ENCODE results near the gene ASPN. TPM values are rescaled to one million over a fixed set of nuclear protein-coding genes. Genes with fewer than 3 reads are reported as not detected.

The ASPN gene
- total RNA-seq = 0.78 and 3.3 TPM in 2 replicates

DNA sequence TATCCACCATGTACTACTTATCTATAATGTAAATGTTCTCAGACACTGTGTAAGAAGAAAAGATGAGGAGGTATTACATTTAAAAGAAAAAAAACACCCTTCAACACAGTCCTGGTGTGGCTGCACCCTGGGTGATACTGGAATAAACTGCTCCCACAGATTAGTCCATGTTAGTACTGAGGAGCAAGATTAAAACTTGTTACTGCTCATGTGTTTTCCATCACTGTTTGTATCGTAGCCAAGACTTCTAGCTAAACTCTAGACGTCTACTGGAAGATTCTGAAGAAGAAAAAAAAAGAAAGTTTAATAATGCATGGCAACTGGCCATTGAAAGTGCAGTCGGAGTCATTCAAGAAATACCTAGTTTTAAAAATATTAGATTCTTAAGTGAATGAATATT, at the start of gene ASPN:
Gene ASPN (minus strand): TSS at position 178 of the 400 bp plus-strand sequence.

DNA sequence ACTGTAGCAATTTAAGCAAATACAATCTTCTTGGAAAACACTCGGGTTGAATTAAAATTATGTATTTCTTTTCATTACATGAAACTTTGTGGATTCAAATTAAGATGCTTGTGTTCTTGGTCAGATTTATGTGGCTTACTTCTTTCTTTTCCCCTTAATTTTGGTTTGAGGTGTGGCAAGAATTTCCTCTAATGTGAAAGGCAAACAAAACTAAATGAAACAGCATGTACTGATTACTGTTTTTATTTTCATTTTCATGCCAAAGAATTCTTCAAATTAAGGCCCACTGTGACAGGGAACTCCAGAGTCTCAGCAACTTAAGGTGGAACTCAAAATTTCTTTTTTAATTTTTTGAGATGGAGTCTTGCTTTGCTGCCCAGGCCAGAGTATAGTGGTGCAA, 58.0 kb downstream of the ASPN start, which contains the start of gene OMD:
Gene OMD (minus strand): TSS at position 132 of the 400 bp plus-strand sequence. CDS start 6,913 bp downstream, outside the sequence.

Small RNA genes lying within 50 kb of the gene (small RNA-seq; reads per million reads assigned to genes)
- not detected for gene MIR4670

Other genes starting within 250 kb of the ASPN start
- gene IARS1, start 188.8 kb downstream of the ASPN start, total RNA-seq = 270 and 343 TPM in 2 replicates
- 26.1 and 33.8 TPM in 2 replicates for gene NOL8, start 157.2 kb downstream of the ASPN start, total RNA-seq
- 7.7 and 8.8 TPM in 2 replicates for gene CENPP, start 156.6 kb downstream of the ASPN start, total RNA-seq
- gene OGN, start 77.9 kb downstream of the ASPN start, total RNA-seq = 0.39 and 4.0 TPM in 2 replicates
- 0.20 and 0.37 TPM in 2 replicates for gene OMD, start 58.0 kb downstream of the ASPN start, total RNA-seq
- gene ECM2, start 53.5 kb upstream of the ASPN start, total RNA-seq = 2.0 and 3.3 TPM in 2 replicates
- gene IPPK, start 187.6 kb upstream of the ASPN start, total RNA-seq = 11.8 and 13.1 TPM in 2 replicates

Measured in subcutaneous preadipocyte (primary cell).